Muscle layer of colon (tissue), 2 donors: Measurements from ENCODE around the gene TBC1D10A.

Experiments used
- H3K27ac ChIP-seq: one replicate; pipeline ENCODE4 v1.7.0; 2013; ENCODE audit warnings: low read depth, mild to moderate bottlenecking, low read length, moderate library complexity
- H3K27me3 ChIP-seq, 2 donors: one replicate each; pipeline ENCODE4 v1.7.0; 2013; ENCODE audit warnings: low read length in 2 of 2, mild to moderate bottlenecking in 2 of 2; ENCODE audit not compliant: insufficient read depth in 2 of 2, control insufficient read depth in 1 of 2
- H3K36me3 ChIP-seq: one replicate; pipeline ENCODE4 v1.7.0; 2013; ENCODE audit warnings: mild to moderate bottlenecking, low read length; ENCODE audit not compliant: insufficient read depth
- H3K4me1 ChIP-seq: one replicate; pipeline ENCODE4 v1.7.0; 2013; ENCODE audit warnings: mild to moderate bottlenecking, low read length; ENCODE audit not compliant: insufficient read depth
- H3K4me3 ChIP-seq, 2 donors: one replicate each; pipeline ENCODE4 v1.7.0; 2013; ENCODE audit warnings: low read length in 2 of 2, low read depth in 1 of 2, mild to moderate bottlenecking in 1 of 2, moderate library complexity in 1 of 2
- H3K9ac ChIP-seq: one replicate; pipeline ENCODE4 v1.7.0; 2013; ENCODE audit warnings: low read length
- H3K9me3 ChIP-seq: one replicate; pipeline ENCODE4 v1.7.0; 2013; ENCODE audit warnings: mild to moderate bottlenecking, low read length
- donor health status: abdominal sarcoma.
- donor health status: Adenocarcinoma of cecum.

TBC1D10A gene

GRCh38 chr22:30245985-30246813 lies 80.5 kb downstream of the TBC1D10A start, which contains the start of gene LIF:
TSS of gene LIF (minus strand) at chr22:30246759. CDS start at chr22:30246695, 64 bp downstream.
- Histone ChIP-seq H3K4me3 (peak within 1 kb of the TSS; percentile 47 to 56), H3K27me3 (peaks cover 8 to 40% of the 10 kb centered on the region in 2 donors), H3K4me1 (peaks cover 8% of the 10 kb centered on the region), H3K9me3 (no peaks in the 10 kb centered on the region), H3K9ac (no peak within 1 kb of the TSS), H3K36me3 (no peaks in the 10 kb centered on the region), H3K27ac (peak within 1 kb of the TSS; percentile 7)

- Histone ChIP-seq H3K4me3 (peak overlapping the region; percentile 47 to 56), H3K36me3 (no peaks in the 10 kb centered on the region), H3K27me3 (peaks cover 8 to 40% of the 10 kb centered on the region in 2 donors), H3K9me3 (no peaks in the 10 kb centered on the region), H3K27ac (no peak overlapping the region), H3K9ac (no peak overlapping the region), H3K4me1 (peaks cover 8% of the 10 kb centered on the region)
Measured at GRCh38 chr22:30245181-30245984, 81.4 kb downstream of the TBC1D10A start.

- Histone ChIP-seq H3K27ac (no peak overlapping the region), H3K9ac (no peak overlapping the region), H3K36me3 (no peaks in the 10 kb centered on the region), H3K27me3 (peaks cover 8 to 40% of the 10 kb centered on the region in 2 donors), H3K4me1 (peaks cover 8% of the 10 kb centered on the region), H3K9me3 (no peaks in the 10 kb centered on the region), H3K4me3 (no peak overlapping the region)
Measured at GRCh38 chr22:30244641-30245040, 82.1 kb downstream of the TBC1D10A start.

- H3K27me3 ChIP-seq: peaks cover 8 to 37% of the 10 kb centered on the region in 2 donors
Measured at GRCh38 chr22:30244066-30244465, 82.7 kb downstream of the TBC1D10A start.

DNA sequence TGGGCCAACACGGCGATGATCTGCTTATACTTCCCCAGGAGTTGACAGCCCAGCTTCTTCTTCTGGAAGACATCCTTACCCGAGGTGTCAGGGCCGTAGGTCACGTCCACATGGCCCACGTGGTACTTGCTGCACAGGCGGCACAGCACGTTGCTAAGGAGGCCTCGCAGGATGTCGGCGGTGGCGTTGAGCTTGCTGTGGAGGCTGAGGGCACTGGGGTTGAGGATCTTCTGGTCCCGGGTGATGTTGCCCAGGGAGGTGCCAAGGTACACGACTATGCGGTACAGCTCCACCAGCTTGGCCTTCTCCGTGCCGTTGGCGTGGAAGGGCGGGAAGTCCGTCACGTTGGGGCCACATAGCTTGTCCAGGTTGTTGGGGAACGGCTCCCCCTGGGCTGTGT lies 83.1 kb downstream of the TBC1D10A start:
- peaks cover 13% of the 10 kb centered on the region for H3K4me1 ChIP-seq
- no peak overlapping the region for H3K9ac ChIP-seq
- H3K27me3 ChIP-seq: peaks cover 8 to 33% of the 10 kb centered on the region in 2 donors
- no peak overlapping the region for H3K27ac ChIP-seq
- no peaks in the 10 kb centered on the region for H3K9me3 ChIP-seq
- H3K36me3 ChIP-seq: no peaks in the 10 kb centered on the region
- no peak overlapping the region for H3K4me3 ChIP-seq

More at GRCh38 chr22:30244066-30244465, 82.7 kb downstream of the TBC1D10A start:
- Histone ChIP-seq H3K9me3 (no peaks in the 10 kb centered on the region), H3K4me1 (peaks cover 11% of the 10 kb centered on the region), H3K36me3 (no peaks in the 10 kb centered on the region), H3K27ac (no peak overlapping the region), H3K4me3 (no peak overlapping the region), H3K9ac (no peak overlapping the region)
